Naive thymus-derived CD4-positive, alpha-beta T cell (primary cell): Measurements from ENCODE around the gene DAGLA. TPM values are rescaled to one million over a fixed set of nuclear protein-coding genes. Genes with fewer than 3 reads are reported as not detected.
A peak's percentile ranks its signal among the peaks of the same experiment; 100 is the strongest.

Experiments
- ATAC-seq: fragments of 150-1000 bp; cut with Tn5 transposase; 2 replicates; pipeline ENCODE4 v1.10.0; 2021; ENCODE audit warnings: mild to moderate bottlenecking, moderate library complexity
- CTCF ChIA-PET: fragments of 350-600 bp; sonication (Branson Sonifier 250); formaldehyde crosslinking; loops from one replicate; lab custom pipeline; 2021; ENCODE audit warnings: antibody characterized with exemption; lab: Charles Lee
- POLR2A ChIA-PET: fragments of 350-600 bp; sonication (Branson Sonifier 250); formaldehyde crosslinking; loops from one replicate; lab custom pipeline; 2021; ENCODE audit warnings: antibody characterized with exemption, inconsistent platforms; lab: Charles Lee
- DNase-seq, 9 donors: peaks; one replicate each; pipeline versions ENCODE4 v3.0.0 to v3.0.0-alpha.2; 2020 to 2022; ENCODE audit warnings: mixed read lengths in 1 of 9
- H3K27ac ChIP-seq: one replicate; pipeline ENCODE4 v1.7.0; 2013; ENCODE audit warnings: mild to moderate bottlenecking, low read depth, low read length, moderate library complexity
- H3K27me3 ChIP-seq, 2 donors: one replicate each; pipeline ENCODE4 v1.7.0; 2013; ENCODE audit warnings: low read length in 2 of 2, mild to moderate bottlenecking in 2 of 2, moderate library complexity in 2 of 2; ENCODE audit not compliant: control insufficient read depth in 2 of 2, insufficient read depth in 2 of 2
- H3K36me3 ChIP-seq, 3 experiments: 1 replicate in 2 of 3; 2 replicates in 1 of 3; pipeline ENCODE4 v1.7.0; 2013; ENCODE audit warnings: low read length in 3 of 3, mild to moderate bottlenecking in 3 of 3, moderate library complexity in 1 of 3; ENCODE audit not compliant: insufficient read depth in 3 of 3, control insufficient read depth in 2 of 3
- H3K4me1 ChIP-seq, 2 donors: one replicate each; pipeline ENCODE4 v1.7.0; 2013; ENCODE audit warnings: low read length in 2 of 2, mild to moderate bottlenecking in 2 of 2, moderate library complexity in 1 of 2; ENCODE audit not compliant: control insufficient read depth in 2 of 2, insufficient read depth in 2 of 2
- H3K4me3 ChIP-seq: 2 replicates; pipeline ENCODE4 v1.7.0; 2013; ENCODE audit warnings: mild to moderate bottlenecking, low read length
- H3K9me3 ChIP-seq, 3 experiments: 1 replicate in 2 of 3; 2 replicates in 1 of 3; pipeline ENCODE4 v1.7.0; 2013; ENCODE audit warnings: low read length in 3 of 3; ENCODE audit not compliant: control insufficient read depth in 2 of 3
- H3K27ac Mint-ChIP-seq, 9 donors: one replicate each; pipeline ENCODE4 v1.8.0; 2020 to 2022; ENCODE audit warnings: mixed read lengths in 9 of 9, mild to moderate bottlenecking in 8 of 9, moderate library complexity in 5 of 9, inconsistent platforms in 2 of 9
- H3K27me3 Mint-ChIP-seq, 5 donors: one replicate each; pipeline ENCODE4 v1.8.0; 2021 to 2022; ENCODE audit warnings: mixed read lengths in 5 of 5, mild to moderate bottlenecking in 1 of 5
- H3K36me3 Mint-ChIP-seq, 5 donors: one replicate each; pipeline ENCODE4 v1.8.0; 2020 to 2022; ENCODE audit warnings: mixed read lengths in 5 of 5, mild to moderate bottlenecking in 3 of 5, inconsistent platforms in 1 of 5
- H3K4me1 Mint-ChIP-seq, 7 donors: one replicate each; pipeline ENCODE4 v1.8.0; 2020 to 2022; ENCODE audit warnings: mixed read lengths in 7 of 7, mild to moderate bottlenecking in 3 of 7, inconsistent platforms in 1 of 7
- H3K4me3 Mint-ChIP-seq, 10 donors: one replicate each; pipeline ENCODE4 v1.8.0; 2020 to 2022; ENCODE audit warnings: mild to moderate bottlenecking in 10 of 10, mixed read lengths in 10 of 10, moderate library complexity in 6 of 10, inconsistent platforms in 2 of 10
- H3K9me3 Mint-ChIP-seq, 11 donors: one replicate each; pipeline ENCODE4 v1.8.0; 2020 to 2022; ENCODE audit warnings: mixed read lengths in 11 of 11, mild to moderate bottlenecking in 4 of 11, inconsistent platforms in 1 of 11, moderate library complexity in 1 of 11
- intact Hi-C, 2 donors: fragments of 100-400 bp; cut with micrococcal nuclease; formaldehyde crosslinking; loops; one replicate each; pipeline ENCODE4 v1.15.1; 2023
- polyA plus RNA-seq, 2 donors: library from polyadenylated mRNA; unstranded; fragments of 300-500 nt; fragmentation: Illumina TruSeq; gene quantifications; one replicate each; pipeline ENCODE4 v1.2.3, GENCODE V29; 2021
- total RNA-seq, 6 experiments: library from RNA in 5 of 6; stranded (reverse) in 5 of 6; gene quantifications; 1 replicate in 5 of 6; 2 replicates in 1 of 6; pipeline ENCODE4 v1.2.3 and lab custom pipeline; 2021 to 2026

Gene DAGLA
- total and polyA plus RNA-seq, 7 experiments from 2014 or later, result 0.15 to 2.1 (median 0.26) TPM

DNA sequence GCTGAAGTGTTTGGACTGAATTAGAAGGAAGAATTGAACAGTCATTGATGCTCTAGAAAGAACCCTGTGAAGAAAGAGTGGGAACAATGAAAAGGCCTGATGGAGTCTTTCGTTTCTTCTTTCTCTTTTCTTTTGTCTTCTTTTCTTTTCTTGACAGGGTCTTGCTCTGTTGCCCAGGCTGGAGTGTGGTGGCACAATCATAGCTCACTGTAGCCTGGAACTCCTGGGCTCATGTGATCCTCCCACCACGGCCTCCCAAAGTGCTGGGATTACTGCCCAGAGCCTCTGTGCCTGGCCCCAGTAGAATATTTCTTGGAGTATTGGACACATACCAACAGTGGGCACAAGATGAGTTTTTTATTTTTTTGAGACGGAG, 113.6 kb downstream of the DAGLA start:
- peaks cover 14 to 63% (median 34%) of the 10 kb centered on the region in 7 donors for H3K4me1 Mint-ChIP-seq
- peaks cover 0 to 26% (median 6%) of the 10 kb centered on the region in 5 donors for H3K36me3 Mint-ChIP-seq

DNA sequence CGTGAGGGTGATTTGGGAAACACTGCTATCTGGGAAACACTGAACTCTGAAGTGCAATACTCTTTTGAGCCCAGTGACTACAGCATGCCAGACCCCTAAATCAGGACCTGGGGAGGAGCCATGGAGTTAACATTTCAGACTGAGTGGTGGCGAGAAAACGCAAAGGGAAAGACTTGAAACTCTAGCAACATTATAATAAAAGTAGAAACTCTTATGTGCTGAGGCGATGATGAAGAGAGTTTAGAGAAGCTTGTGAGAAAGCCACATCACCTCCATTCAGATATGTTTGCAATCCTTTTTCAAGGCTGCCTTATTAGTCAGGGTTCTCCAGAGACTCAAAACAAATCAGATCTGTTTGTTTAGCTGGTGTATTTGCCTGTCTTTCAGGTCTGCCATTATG, 114.4 kb downstream of the DAGLA start:
- POLR2A ChIA-PET, result no interaction called here
- peaks cover 0 to 16% (median under 1%) of the 10 kb centered on the region in 3 experiments for H3K36me3 ChIP-seq
- no peaks in the 10 kb centered on the region for H3K9me3 ChIP-seq
- no peak for DNase-seq
- no peaks in the 10 kb centered on the region for H3K27me3 ChIP-seq
- H3K4me3 ChIP-seq, result no peak overlapping the region
- peaks cover 0 to 21% (median 2%) of the 10 kb centered on the region in 5 donors for H3K36me3 Mint-ChIP-seq
- H3K4me3 Mint-ChIP-seq, result peak overlapping the region in 2 of 10 donors; percentile 52 to 95
- no peak for ATAC-seq
- H3K27ac ChIP-seq, result no peak overlapping the region
- H3K27me3 Mint-ChIP-seq, result no peaks in the 10 kb centered on the region
- intact Hi-C loops, result loop anchor here (5.0 kb wide), 2 partner anchors 47 to 173 kb away; partner anchors contain the start of gene FTH1 (in 1 of the 2)
- H3K27ac Mint-ChIP-seq, result peak overlapping the region in 1 of 9 donors; percentile 30
- H3K4me1 ChIP-seq, result peaks cover 9 to 14% of the 10 kb centered on the region in 2 donors
- CTCF ChIA-PET, result interaction anchor here (5.1 kb wide), 1 partner anchor 287 kb away, joined by 66 read pairs; no protein-coding TSS in a partner anchor
- no peaks in the 10 kb centered on the region for H3K9me3 Mint-ChIP-seq
- H3K4me1 Mint-ChIP-seq, result peaks cover 14 to 67% (median 30%) of the 10 kb centered on the region in 7 donors

More for the DNA sequence above, 113.6 kb downstream of the DAGLA start:
- H3K4me3 Mint-ChIP-seq, result peak overlapping the region; percentile 39 to 99 (median 94)
- ATAC-seq, result no peak
- H3K27ac ChIP-seq, result no peak overlapping the region
- ChIA-PET CTCF (interaction anchor here (1.3 kb wide), 1 partner anchor 154 kb away, joined by 3 read pairs; no protein-coding TSS in a partner anchor), POLR2A (interaction anchor here (1.1 kb wide), 1 partner anchor 329 kb away, joined by 3 read pairs; no protein-coding TSS in a partner anchor)
- peaks cover 0 to 24% (median 8%) of the 10 kb centered on the region in 3 experiments for H3K36me3 ChIP-seq
- peak overlapping the region in 7 of 9 donors; percentile 22 to 100 (median 89) for H3K27ac Mint-ChIP-seq
- no peaks in the 10 kb centered on the region for H3K9me3 ChIP-seq
- DNase-seq, result no peak
- peaks cover 9 to 14% of the 10 kb centered on the region in 2 donors for H3K4me1 ChIP-seq
- no peak overlapping the region for H3K4me3 ChIP-seq
- no peaks in the 10 kb centered on the region for H3K27me3 Mint-ChIP-seq
- no peaks in the 10 kb centered on the region for H3K9me3 Mint-ChIP-seq
- intact Hi-C loops, result loop anchor here (2.0 to 5.0 kb wide), 5 partner anchors 47 to 933 kb away; partner anchors contain the start of genes FADS3 (in 1 of the 2), FTH1 (in 1 of the 2), HNRNPUL2 (in 1 of the 2) and PRPF19 (in 1 of the 2)
- no peaks in the 10 kb centered on the region for H3K27me3 ChIP-seq

DNA sequence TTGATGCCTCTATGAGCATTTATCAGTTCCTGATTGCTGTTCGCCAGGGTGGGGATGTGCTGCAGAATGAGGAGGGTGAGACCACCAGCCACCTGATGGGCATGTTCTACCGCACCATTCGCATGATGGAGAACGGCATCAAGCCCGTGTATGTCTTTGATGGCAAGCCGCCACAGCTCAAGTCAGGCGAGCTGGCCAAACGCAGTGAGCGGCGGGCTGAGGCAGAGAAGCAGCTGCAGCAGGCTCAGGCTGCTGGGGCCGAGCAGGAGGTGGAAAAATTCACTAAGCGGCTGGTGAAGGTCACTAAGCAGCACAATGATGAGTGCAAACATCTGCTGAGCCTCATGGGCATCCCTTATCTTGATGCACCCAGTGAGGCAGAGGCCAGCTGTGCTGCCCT, 115.3 kb downstream of the DAGLA start:
- H3K27me3 Mint-ChIP-seq, result no peaks in the 10 kb centered on the region
- intact Hi-C loops, result loop anchor here in 1 of 2 donors (5.0 kb wide), 1 partner anchor 517 kb away; no protein-coding TSS in a partner anchor
- no peak overlapping the region for H3K4me3 ChIP-seq
- ChIA-PET CTCF (interaction anchor here (0.6 to 5.1 kb wide), 4 partner anchors 11 to 421 kb away, joined by 3 to 66 read pairs (median 26); no protein-coding TSS in a partner anchor), POLR2A (no interaction called here)
- H3K4me1 ChIP-seq, result peaks cover 9 to 14% of the 10 kb centered on the region in 2 donors
- no peaks in the 10 kb centered on the region for H3K9me3 Mint-ChIP-seq
- no peak overlapping the region for H3K27ac ChIP-seq
- H3K4me1 Mint-ChIP-seq, result peaks cover 14 to 61% (median 27%) of the 10 kb centered on the region in 7 donors
- no peaks in the 10 kb centered on the region for H3K9me3 ChIP-seq
- H3K27ac Mint-ChIP-seq, result peak overlapping the region in 1 of 9 donors; percentile 38
- H3K4me3 Mint-ChIP-seq, result peak overlapping the region in 3 of 10 donors; percentile 42 to 52 (median 46)
- H3K36me3 Mint-ChIP-seq, result peaks cover 0 to 15% (median 3%) of the 10 kb centered on the region in 5 donors
- DNase-seq (no peak), ATAC-seq (no peak)
- peaks cover 0 to 8% (median 0%) of the 10 kb centered on the region in 3 experiments for H3K36me3 ChIP-seq
- no peaks in the 10 kb centered on the region for H3K27me3 ChIP-seq

DNA sequence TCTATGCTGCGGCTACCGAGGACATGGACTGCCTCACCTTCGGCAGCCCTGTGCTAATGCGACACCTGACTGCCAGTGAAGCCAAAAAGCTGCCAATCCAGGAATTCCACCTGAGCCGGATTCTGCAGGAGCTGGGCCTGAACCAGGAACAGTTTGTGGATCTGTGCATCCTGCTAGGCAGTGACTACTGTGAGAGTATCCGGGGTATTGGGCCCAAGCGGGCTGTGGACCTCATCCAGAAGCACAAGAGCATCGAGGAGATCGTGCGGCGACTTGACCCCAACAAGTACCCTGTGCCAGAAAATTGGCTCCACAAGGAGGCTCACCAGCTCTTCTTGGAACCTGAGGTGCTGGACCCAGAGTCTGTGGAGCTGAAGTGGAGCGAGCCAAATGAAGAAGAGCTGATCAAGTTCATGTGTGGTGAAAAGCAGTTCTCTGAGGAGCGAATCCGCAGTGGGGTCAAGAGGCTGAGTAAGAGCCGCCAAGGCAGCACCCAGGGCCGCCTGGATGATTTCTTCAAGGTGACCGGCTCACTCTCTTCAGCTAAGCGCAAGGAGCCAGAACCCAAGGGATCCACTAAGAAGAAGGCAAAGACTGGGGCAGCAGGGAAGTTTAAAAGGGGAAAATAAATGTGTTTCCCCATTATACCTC, 115.8 kb downstream of the DAGLA start:
- peaks cover 14 to 60% (median 23%) of the 10 kb centered on the region in 7 donors for H3K4me1 Mint-ChIP-seq
- Histone ChIP-seq H3K4me1 (peaks cover 9 to 14% of the 10 kb centered on the region in 2 donors), H3K27ac (no peak overlapping the region), H3K9me3 (no peaks in the 10 kb centered on the region), H3K36me3 (peaks cover 0 to 8% (median 0%) of the 10 kb centered on the region in 3 experiments), H3K4me3 (no peak overlapping the region), H3K27me3 (no peaks in the 10 kb centered on the region)
- no peak overlapping the region for H3K27ac Mint-ChIP-seq
- no peak overlapping the region for H3K4me3 Mint-ChIP-seq
- ATAC-seq (no peak), DNase-seq (no peak)
- ChIA-PET POLR2A (no interaction called here), CTCF (interaction anchor here (0.6 to 5.1 kb wide), 8 partner anchors 8 to 422 kb away, joined by 3 to 66 read pairs (median 5); partner anchors contain the start of gene FADS1)
- peaks cover 0 to 15% (median 3%) of the 10 kb centered on the region in 5 donors for H3K36me3 Mint-ChIP-seq
- intact Hi-C loops, result loop anchor here (2.0 to 5.0 kb wide), 4 partner anchors 103 to 516 kb away; partner anchors contain the start of gene SCGB2A1 (in 1 of the 2)
- H3K9me3 Mint-ChIP-seq, result no peaks in the 10 kb centered on the region
- H3K27me3 Mint-ChIP-seq, result no peaks in the 10 kb centered on the region

Other genes with a start within 250 kb of the DAGLA start
- gene LRRC10B, start 171.6 kb upstream of the DAGLA start, total RNA-seq, result not detected
- gene LRRC10B, start 171.6 kb upstream of the DAGLA start, polyA plus RNA-seq, result not detected
- gene SYT7, start 99.3 kb upstream of the DAGLA start, total RNA-seq, result under 1 TPM in 2 of 5 experiments, not detected in 3; 0.08 to 0.44 TPM
- gene SYT7, start 99.3 kb upstream of the DAGLA start, polyA plus RNA-seq, result not detected
- 1 to 10 TPM in 1 of 5 experiments, under 1 TPM in 4; 0.19 to 1.5 (median 0.29) TPM for gene MYRF, start 72.2 kb downstream of the DAGLA start, total RNA-seq
- under 1 TPM in 1 of 2 donors, not detected in 1; 0.44 TPM for gene MYRF, start 72.2 kb downstream of the DAGLA start, polyA plus RNA-seq
- 100 to 1,000 TPM in 1 of 5 experiments, 10 to 100 TPM in 4; 58.4 to 182 (median 83.3) TPM for gene TMEM258, start 112.2 kb downstream of the DAGLA start, total RNA-seq
- gene TMEM258, start 112.2 kb downstream of the DAGLA start, polyA plus RNA-seq, result 100 to 1,000 TPM; 149 to 229 TPM
- 100 to 1,000 TPM in 1 of 5 experiments, 10 to 100 TPM in 1, 1 to 10 TPM in 3; 7.6 to 101 (median 7.9) TPM for gene FEN1, start 112.5 kb downstream of the DAGLA start, total RNA-seq
- 10 to 100 TPM; 10.3 to 17.7 TPM for gene FEN1, start 112.5 kb downstream of the DAGLA start, polyA plus RNA-seq
- 10 to 100 TPM in 2 of 5 experiments, 1 to 10 TPM in 1, under 1 TPM in 2; 0.62 to 52.1 (median 2.3) TPM for gene FADS1, start 136.6 kb downstream of the DAGLA start, total RNA-seq
- 1 to 10 TPM in 1 of 2 donors, not detected in 1; 2.9 TPM for gene FADS1, start 136.6 kb downstream of the DAGLA start, polyA plus RNA-seq
- 100 to 1,000 TPM in 1 of 5 experiments, 10 to 100 TPM in 1, 1 to 10 TPM in 1, under 1 TPM in 2; 0.19 to 192 (median 2.1) TPM for gene FADS2, start 147.9 kb downstream of the DAGLA start, total RNA-seq
- 10 to 100 TPM in 1 of 2 donors, under 1 TPM in 1; 0.32 to 14.2 TPM for gene FADS2, start 147.9 kb downstream of the DAGLA start, polyA plus RNA-seq
- gene FADS3, start 211.2 kb downstream of the DAGLA start, total RNA-seq, result 1 to 10 TPM; 1.4 to 8.6 (median 6.2) TPM
- gene FADS3, start 211.2 kb downstream of the DAGLA start, polyA plus RNA-seq, result 1 to 10 TPM in 1 of 2 donors, under 1 TPM in 1; 0.31 to 1.3 TPM
- 1 to 10 TPM in 1 of 5 experiments, under 1 TPM in 1, not detected in 3; 0.49 to 1.9 TPM for gene RAB3IL1, start 237.2 kb downstream of the DAGLA start, total RNA-seq
- gene RAB3IL1, start 237.2 kb downstream of the DAGLA start, polyA plus RNA-seq, result not detected